HG02623 (cell line): ENCODE measurements around the gene LIPK.
"Not testable (repeated sequence)": the region's sequence is repeated elsewhere in the genome, so short reads cannot be mapped to it uniquely, and the experiment has no call there.

Experiments used
- ATAC-seq: cut with Tn5 transposase; IDR thresholded peaks from one replicate; pipeline ENCODE4 v1.9.1; 2021; ENCODE audit warnings: moderate library complexity; ENCODE audit not compliant: unreplicated experiment

The LIPK gene

DNA sequence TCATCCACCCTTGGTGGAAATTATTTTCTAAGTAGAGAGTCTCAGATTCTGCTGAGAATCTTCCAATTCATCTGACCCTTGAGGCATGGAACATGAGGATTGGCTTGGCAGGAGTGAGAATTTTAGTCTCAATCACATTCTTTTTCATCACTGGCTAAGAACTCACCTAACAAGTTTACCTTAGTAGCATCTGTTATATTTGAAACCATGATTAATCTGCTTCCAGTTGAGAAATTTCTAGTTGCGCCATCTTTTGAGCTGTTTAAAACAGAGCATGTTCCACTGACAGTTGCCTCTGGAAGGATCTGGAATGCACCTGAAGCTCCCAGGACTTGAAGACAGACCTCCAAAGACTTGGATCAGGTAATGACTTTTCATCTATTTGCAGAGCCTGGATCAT, at the start of gene LIPK:
LIPK (plus strand) TSS at position 292 of the 400 bp plus-strand sequence. CDS start 18,295 bp downstream, outside the sequence.
- ATAC-seq, result no peak

DNA sequence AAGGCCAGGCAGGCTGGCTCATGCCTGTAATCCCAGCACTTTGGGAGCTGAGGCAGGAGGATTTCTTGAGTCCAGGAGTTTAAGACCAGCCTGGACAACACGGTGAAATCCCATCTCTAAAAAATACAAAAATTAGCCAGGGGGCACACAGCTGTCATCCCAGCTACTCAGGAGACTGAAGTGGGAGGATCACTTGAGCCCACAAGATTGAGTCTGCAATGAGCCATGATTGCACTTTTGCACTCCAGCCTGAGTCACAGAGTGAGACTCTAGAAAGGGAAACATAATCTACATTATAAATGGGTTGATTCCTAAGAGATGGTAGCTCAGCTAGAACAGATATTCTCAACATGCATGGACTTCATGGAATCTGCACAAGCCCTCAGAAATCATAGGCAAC, 48.1 kb upstream of the LIPK start:
- no peak for ATAC-seq

DNA sequence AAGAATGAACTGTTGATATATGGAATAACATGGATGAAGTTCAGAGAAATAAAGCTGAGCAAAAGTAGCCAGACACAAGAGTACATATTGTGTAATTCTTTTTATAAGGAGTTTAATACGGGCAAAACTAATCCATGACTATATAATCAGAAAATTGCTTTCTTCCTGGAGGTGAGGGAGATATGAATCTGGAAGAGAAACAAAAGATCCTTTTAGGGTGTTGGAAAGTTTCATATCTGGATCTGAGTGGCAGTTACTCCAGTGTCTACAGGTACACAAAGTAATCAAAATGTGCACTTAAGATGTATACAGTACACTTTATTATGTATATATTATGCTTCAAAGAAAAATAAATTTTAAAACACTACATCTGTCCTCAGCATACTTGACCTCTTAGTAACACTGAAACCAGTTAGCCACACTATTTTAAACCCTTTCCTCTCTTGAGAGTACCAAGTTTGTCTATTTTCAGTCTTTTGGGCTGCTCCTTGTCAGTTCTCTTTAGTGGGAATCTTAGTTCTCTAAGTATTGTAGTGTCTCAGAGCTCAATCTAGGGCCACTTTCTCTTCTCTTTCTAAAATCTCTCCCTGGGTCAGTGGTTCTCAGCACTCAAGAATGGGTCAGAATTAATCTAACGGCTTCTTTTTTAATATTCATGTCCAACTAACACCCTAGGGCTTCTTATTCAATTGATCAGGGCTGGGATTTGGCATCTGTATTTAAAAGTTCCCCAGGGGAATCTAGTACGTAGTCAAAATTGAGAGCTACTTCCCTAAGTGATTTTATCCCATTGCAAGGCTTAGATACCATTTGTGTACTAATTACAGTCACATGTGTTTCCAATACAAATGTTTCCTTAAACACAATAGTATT, 46.1 kb upstream of the LIPK start:
- ATAC-seq, result no peak

GRCh38 chr10:88660598-88660884, 45.5 kb upstream of the LIPK start:
- ATAC-seq, result no peak

DNA sequence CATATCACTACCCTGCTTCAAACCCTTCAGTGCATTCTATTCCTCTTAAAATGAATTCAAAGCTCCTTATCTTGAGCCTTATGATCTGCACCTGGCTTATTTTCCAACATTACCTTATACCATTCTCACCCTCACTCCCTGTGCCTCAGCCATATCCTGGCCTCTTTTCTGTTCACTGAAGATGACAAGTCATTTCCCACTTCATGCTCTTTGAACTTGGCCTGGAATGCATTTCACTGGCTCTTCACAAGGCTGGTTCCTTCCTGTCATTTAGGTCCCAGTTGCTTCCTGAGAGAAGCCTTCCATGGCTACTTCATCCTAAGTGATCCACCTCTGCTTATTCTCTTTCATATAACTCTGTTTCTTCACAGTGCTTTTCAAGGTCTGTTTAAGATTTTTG, 45.0 kb upstream of the LIPK start:
- ATAC-seq, result no peak

- ATAC-seq, result no peak
Measured at GRCh38 chr10:88661577-88661976, 44.5 kb upstream of the LIPK start.

GRCh38 chr10:88663153-88663552, 42.9 kb upstream of the LIPK start:
- ATAC-seq, result not testable (repeated sequence)

- no peak for ATAC-seq
Measured at GRCh38 chr10:88664142-88664541, 41.9 kb upstream of the LIPK start, which contains the start of gene LIPF. LIPF (plus strand) TSS chr10:88664442; CDS start chr10:88667298, 2,856 bp downstream.

GRCh38 chr10:88668465-88668864, 37.6 kb upstream of the LIPK start:
- no peak for ATAC-seq

DNA sequence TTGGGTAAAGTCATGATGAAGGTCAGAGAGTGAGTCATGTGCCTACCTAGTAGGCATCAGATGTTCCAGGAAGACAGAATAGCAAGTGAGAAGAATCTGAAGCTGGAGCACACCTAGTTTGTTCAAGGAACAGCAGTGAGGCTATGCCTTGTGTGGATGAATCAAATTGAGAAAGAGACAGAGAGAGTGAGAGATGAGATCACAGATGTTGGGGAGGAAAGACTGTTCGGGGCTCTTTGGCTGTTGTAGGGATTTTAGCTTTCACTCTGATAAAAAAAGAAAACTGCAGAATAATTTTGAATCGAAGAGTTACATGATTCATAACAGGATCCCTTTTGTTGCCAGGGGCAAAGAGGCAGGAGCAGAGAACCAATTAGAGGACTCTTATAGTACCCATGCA, 35.6 kb upstream of the LIPK start:
- no peak for ATAC-seq

GRCh38 chr10:88672041-88672440, 34.0 kb upstream of the LIPK start:
- ATAC-seq, result no peak

GRCh38 chr10:88676283-88677060, 29.6 kb upstream of the LIPK start:
- ATAC-seq, result no peak

DNA sequence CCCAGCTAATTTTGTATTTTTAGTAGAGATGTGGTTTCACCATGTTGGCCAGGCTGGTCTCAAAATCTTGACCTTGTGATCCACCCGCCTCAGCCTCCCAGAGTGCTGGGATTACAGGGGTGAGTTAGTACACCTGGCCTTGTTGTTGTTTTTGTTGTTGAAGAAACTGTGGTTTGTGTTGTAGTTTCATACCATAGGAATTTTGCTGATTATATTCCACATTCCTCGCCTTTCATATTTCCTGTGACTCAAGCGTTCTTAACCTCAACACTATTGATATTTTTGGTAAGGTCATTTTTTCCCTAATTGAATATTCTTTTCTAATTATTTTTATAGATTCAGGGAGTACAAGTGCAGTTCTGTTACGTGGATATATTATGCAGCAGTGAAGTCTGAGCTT, 25.1 kb upstream of the LIPK start:
- no peak for ATAC-seq

GRCh38 chr10:88682491-88682890, 23.6 kb upstream of the LIPK start:
- no peak for ATAC-seq

GRCh38 chr10:88687853-88688467, 18.1 kb upstream of the LIPK start:
- no peak for ATAC-seq

GRCh38 chr10:88689366-88689765, 16.7 kb upstream of the LIPK start:
- ATAC-seq, result no peak

DNA sequence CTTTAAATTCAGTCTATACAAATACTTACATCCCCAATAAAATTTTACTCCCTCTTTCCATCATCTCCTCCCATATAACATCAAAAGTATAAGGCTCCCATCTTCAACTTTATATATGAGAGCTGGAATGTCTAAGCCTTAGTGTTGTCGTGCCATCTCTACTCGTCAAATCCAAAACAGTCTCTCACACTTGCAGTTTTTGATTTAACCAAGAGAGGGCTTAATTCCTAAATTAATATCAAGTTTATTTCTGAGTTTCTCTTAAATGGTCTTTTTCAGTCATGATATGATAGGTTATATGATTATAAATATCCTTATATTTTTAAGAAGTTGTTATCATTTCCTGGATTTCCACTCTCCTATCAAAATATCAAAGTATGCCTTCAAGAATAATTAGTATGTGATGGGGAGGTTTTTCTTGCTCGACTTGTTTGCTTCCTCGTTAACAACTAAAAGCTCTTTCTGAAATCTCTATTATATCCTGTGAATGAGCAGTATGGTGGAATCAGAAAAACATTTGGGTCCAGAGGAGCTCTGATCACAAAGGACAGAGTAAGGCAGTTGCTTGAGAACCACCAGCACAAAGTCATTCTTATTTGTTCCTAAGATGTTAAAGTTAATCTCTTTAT, 12.5 kb upstream of the LIPK start:
- no peak for ATAC-seq

DNA sequence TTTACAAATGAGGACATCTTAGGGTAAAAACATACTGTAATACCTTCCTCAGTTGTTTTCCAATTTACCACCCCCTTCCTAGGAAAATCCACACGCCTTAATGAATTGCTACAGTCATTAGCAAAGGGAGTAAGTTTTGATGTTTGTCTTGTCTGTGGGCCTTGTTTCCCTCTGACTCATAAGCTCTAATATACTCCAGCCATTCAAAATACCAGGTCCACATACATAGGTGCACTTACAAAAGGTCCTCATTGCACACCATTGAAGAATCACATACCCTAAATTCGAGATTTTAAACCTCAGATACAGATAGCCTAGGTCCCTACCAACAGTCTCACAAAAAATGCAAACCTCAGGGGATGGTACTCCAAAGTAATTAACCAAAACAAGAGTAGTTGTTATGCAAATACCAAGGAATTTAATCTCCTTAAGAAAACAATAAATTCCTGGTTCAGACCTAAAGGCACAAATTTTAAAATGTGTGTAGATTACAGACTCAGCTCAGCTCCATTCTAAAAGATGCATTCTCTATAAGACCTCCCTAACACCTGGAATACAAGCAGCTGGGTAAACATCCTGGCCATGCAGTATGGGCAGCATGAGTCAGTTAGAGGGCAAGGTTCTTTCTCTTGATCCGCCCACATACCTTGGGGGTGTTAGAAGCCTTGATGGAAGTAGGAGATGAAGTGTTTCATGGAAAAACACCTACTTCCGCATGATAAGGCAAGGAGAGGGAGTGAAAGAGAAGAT, 3.0 kb upstream of the LIPK start:
- no peak for ATAC-seq

- ATAC-seq, result no peak
Measured at GRCh38 chr10:88707429-88708155, 1.5 kb downstream of the LIPK start.

- ATAC-seq, result not testable (repeated sequence)
Measured at GRCh38 chr10:88709361-88709760, 3.3 kb downstream of the LIPK start.
